ENCODE data around the gene SLC6A6.

The SLC6A6 gene

DNA sequence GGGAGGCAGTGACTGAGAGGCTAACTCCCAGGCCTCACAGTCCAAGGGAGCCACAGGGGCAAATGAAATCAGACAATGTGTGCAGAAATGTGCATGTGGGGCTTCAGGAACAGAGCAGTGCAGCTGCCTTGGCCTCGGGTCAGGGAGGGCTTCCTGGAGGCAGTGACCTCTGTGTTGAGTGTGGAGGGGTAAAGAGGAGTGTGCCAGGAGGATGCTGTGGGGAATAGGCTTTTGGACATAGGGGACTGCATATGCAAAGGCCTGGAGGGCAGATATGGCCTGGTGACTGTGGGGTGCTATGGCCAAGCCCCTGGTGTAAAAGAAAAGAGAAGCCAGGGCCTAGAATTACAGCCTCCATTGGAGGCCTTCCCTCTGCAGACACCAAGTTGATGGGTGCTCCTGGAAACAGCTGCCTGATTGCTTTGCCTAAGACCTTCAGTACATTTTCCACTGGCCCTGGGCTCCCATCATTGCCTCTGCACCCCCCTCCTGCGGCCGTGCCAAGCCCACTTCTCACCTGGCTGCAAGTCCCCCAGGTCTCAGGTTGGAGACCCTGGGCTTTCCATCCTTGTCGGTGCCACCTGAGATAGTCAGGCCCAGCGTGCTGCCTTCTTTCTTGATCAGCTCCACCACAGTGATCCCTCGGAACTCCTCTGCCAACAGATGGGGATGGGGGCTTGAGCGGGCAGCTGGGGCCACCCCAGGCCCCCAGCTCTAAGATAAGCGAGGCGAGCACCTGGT is 122.7 kb downstream of the SLC6A6 start:
- no peak for FAIRE-seq

DNA sequence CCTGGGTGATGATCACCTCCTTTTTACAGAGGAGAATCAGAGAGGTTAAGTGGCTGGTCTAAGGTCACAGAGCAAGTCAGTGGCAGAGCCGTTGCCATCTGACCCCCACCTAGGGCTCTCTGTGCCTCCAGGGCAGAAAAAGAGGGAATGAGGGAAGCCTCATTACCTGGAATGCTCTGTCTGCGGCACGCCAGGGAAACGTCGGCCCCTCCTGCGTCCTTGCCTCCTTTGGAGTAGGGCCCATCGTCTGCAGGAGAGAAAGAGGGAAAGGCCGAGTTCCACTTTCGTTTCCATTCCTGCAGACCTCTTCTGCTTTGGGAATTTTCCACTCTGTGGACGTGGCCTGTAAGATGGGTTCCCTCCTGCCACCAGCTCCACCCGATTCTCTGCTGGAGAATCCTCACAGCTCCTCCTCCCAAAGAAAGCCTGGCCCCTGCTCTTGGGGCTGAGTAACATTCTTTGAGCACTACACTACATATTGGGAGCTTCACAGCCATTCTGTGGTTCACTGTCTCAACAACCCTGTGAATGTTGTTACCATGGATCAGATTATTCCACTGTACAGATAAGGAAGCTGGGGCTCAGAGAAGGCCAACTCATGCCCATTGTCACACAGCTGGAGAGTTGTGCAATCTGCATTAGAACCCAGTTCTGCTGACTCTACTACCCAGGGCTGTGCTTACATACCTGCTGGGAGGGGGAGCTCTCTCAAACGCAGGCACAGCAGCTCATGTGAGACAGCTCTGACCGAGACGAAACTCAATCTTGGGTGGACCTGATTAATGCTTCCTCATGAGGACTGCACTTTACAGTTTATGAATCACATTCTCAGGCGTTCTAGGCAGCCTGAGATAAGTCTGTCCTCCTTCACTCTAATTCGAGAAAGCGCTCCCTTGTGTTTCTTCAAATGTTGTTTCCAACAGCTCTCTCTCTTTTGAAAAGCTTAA is 123.6 kb downstream of the SLC6A6 start:
- peak; percentile 99 for FAIRE-seq

DNA sequence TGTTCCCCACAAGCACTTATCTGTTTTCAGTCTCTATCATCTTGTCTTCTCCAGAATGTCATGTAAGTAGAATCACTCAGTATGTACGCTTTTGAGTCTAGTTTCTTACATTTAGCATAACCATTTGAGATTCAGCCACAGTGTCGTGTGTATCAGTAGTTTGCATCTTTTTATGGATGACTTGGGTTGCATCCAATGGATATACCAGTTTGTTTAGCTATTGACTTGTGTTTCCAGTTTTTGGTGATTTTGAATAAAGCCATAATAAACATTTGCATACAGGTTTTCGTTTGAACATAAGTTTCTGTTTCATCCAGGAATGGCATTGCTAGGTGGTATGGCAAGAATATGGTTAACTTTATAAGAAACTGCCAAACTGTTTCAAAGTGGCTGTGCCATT is 125.7 kb downstream of the SLC6A6 start:
- FAIRE-seq, result no peak

DNA sequence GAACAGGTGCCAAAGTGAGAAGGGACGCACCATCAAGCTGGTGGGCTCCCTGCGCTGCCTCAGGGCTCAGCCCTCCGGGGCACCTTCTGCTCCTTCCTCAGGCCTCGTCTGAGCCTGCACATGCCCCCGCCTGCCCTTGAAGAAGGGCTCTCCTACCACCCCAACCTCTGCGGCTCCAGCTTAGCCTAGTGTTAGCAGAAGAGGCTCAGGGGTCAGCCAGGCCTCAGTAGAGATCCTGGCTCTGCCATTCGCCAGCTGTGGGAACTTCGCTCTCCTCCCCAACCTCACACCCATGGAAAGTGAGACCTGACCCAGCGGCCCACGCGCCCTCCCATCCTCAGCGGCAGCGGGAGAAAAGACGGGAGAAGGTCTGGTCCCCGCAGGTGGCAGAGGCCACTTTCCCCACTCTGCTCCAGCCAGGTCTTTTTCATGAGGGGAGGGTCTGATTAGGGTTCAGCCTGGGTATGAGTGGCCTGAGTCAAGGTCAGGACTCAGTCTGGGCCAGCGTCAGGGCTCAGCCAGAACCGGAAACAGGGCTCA is 129.5 kb downstream of the SLC6A6 start:
- FAIRE-seq, result no peak

DNA sequence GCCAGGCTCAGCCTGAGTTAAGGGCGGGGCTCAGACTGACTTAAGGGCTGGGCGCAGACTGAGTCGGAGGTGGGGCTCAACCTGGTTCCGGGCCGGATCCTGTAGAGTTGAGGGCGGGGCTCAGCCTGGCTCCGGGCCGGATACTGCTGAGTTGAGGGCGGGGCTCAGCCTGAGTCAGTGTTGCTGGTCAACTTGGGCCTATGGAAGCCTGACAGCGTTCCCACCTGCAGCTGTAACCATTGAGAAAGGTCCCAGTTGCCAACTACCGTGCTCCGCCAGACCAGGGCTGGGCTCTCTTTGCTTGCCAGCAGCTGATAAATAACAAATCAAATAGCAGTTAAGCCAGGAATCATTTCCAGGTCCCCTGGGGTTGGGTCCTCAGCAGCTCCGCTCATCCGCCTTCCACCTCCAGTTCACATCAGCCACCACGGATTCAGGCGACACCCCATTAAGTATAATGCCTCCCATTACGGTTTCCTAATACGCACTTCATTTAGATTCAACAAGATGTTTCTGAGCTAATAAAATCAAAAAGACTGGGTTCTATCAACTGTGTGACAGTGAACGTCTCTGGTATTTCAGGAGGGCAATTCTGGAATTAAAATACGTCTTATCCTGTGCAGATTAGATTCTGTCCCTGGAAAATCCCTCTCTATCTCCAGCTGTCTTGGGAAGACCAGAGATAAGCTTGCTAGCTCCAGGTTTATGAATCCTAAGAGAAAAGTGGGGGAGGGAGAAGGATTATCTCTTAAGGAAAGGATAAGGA is 130.5 kb downstream of the SLC6A6 start:
- no peak for FAIRE-seq

DNA sequence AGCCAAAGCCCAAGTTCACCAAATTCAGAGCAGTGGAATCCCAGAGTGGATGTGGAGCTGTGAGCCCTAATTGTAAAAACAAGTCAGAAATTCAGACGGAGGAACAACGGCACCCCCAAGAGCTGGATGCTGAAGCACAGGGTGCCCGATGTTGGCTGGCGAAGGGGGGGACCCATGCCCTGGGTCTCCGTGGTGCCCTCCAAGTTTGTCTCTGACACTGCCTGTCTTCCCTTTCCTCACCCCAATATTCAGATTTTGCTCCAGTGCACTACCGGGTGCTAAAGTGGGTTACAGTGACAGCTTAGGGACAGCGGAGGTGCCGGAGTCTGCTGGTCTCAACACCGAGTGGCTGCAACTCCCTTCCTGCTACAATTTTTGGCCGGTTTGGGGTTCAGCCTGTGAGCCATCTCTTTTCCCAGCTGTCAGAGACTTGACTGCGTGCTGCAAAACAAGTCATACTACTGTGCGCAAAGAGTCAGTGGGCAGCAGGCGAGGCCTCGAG is 131.1 kb downstream of the SLC6A6 start:
- FAIRE-seq, result no peak

DNA sequence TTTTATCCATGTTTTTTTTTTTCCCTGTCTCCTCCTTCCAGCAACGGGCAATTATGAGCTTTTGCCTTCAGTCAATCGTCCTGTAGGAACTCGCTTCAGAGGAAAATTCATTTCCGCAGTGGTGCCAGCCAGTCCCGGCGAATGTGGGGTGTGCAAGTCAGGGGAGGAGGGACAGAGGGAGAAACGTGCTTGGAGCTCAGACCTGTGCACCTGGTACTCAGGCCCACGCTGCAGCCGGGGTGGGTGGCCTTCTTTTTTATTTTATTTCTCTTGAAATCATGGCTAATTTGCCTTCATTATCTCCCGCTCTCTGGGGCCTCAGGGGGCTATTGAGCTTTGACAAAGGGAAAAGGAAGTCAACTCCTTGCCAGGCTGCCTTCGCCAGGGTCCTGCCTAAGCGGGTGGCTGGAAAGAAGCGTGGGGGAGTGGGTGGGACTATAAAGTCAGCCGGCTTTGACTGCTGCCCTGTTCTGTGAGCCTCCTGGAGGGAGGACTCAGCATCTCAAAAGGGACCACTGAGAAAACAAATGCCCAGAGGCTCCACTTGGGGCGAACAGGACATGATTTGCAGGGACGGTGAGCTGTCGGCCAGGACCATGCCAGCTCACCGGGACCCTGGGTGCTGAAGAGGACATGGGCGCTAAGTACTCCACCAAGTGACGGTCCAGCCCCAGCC is 132.2 kb downstream of the SLC6A6 start:
- no peak for FAIRE-seq

DNA sequence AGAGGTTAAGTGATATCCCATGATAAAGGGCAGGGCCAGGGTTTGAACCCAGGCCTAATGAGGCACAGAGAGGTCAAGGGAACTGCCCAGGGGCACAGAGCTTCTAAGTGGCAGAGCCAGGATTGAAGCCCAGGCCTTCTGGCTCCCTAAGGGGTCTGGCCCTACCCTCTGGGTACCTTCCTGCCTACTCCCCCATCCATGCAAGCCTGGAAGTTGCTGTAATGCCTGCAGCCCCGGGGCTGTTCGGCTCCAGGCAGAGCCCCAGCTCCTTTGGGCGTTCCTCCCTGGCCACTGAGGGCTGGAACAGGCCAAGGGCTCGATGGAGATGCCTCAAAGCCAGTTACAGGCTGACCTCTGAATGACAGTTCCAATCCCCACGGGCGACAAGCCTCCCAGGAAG is 133.2 kb downstream of the SLC6A6 start:
- FAIRE-seq, result no peak

DNA sequence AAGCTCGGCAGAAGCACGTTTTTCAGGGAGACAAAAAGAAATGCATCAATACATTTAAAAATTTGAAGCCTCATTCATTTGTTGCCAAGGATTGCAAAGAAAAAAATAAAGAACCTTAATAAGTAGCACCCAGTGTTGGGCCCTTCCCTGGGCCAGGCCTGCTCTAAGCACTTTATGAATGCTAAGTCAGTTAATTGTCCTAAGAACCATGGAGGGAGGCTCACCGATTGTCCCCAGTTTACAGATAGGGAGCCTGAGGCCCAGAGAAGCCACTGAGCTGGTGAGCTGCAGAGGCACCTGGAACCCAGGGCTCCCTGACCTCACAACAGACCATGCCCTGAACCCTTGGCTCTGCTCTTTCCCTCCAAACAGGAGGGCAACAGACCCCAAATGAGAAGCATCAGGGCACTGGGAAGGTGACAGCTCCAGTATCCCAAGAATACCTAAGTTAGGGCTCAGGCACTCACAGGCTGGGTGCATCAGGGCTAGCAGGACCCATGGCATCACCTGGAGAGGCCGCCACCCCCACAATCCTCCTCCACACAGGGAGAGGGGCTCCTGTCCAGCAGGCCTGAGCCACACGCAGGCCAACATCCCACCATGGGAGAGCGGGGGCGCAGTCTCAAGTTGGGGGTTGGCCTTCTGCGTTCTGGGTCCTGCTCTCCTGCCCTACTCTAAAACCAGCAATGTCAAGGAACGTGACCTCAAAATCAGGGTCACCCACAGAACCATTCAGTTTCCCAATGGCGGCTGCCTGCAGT is 133.8 kb downstream of the SLC6A6 start:
- FAIRE-seq, result no peak

- no peak for FAIRE-seq
Observed at GRCh38 chr3:14536837-14537589, 134.6 kb downstream of the SLC6A6 start.

DNA sequence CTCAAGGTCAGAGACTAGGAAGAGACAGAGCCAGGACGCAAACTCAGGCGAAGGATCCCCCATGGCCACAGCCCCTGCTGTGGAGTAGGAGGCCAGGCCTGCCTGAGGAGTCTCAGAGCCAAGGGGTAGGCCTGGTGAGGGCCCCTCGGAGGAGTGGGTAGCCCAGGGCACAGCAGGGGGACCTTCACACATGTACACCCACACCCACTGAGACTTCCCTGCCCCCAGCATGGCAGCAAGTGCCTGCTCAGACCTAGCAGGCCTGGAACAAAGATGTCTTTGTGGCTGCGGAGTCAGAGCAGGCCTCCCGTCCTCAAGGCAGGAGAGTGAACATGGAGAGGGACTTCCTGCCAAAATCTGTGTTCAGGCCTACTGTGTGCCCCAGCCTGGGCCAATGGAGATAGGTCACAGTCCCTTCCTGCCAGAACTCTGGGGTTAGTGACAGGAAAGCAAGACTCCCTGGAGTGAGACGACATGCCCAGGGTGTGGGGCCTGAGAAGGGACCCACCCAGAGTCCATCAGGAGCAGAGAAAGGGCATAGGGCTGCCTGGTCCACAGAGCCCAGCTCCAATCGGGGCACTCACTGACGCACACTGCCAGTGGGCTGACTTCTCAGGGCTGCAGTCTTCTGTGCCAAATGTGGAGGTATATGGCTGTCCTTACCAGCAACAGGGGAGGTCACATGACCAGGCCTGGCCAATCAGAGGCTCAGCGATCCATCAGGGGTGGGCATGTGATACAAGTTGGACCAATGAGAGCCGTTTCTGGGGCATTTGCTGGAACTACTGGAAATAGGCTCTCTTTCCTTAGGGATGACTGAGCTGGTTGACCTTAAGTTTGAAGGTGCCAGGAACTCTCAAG is 135.4 kb downstream of the SLC6A6 start:
- no peak for FAIRE-seq

DNA sequence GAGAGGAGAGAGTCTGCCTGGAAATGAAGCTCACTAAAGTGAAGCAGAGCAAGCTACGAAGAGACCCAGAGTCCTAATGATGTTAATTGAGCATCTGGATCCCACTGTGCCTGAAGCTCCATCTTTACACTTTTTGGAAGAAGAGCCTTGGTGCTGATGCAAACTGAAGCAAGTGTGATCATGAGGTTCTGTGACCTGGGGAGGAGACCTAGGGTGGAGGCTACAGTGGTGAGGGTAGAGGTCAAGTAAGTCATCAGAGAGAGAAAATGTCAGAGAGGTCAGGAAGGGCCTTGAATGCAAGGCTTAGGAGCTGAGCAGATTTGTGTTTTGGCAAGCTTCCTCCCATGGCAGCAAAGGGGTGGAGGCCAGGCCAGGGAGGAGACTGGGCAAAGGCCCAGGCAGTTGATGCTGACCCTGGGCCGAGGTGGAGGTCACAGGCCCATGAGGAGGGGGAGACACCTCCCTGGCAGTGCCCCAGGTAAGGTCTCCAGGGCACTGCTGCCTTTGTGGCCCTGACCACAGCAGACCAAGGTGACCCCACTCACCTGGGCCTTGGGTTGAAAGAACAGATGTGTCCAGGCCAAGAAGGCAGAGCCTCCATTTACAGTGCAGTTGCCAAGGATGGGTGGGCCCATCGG is 136.2 kb downstream of the SLC6A6 start:
- no peak for FAIRE-seq
